ENCODE measurements around the gene RPEL1.
"Not testable (repeated sequence)": the region's sequence is repeated elsewhere in the genome, so short reads cannot be mapped to it uniquely, and the experiment has no call there.

The RPEL1 gene

DNA sequence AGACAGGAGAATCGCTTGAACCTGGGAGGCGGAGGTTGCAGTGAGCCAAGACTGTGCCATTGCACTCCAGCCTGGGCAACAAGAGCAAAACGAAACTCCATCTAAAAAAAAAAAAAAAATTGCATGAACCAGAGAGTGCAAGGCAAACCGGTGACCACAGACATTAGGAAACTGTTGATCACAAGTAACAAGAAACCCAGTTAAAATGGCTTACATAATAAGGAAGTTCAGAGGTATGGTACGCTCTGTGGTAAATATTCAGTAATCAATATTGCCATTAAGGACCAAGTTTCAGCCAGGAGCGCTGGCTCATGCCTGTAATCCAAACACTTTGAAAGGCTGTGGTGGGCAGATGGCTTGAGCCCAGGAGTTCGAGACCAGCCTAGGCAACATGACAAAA, 43.4 kb upstream of the RPEL1 start:
- Histone ChIP-seq H3K27ac (no peak overlapping the region), H3K36me3 (no peaks in the 10 kb centered on the region), H3K27me3 (no peaks in the 10 kb centered on the region), H3K9me3 (no peaks in the 10 kb centered on the region), H3K4me1 (peaks cover 0 to 6% (median 3%) of the 10 kb centered on the region in 4 donors), H3K4me3 (no peak overlapping the region)
- no peak for DNase-seq
- intact Hi-C loops (cut with DNase I; ENCODE audit: low total_unique reads) = no loop called here
- TF ChIP-seq, protein P1, sequence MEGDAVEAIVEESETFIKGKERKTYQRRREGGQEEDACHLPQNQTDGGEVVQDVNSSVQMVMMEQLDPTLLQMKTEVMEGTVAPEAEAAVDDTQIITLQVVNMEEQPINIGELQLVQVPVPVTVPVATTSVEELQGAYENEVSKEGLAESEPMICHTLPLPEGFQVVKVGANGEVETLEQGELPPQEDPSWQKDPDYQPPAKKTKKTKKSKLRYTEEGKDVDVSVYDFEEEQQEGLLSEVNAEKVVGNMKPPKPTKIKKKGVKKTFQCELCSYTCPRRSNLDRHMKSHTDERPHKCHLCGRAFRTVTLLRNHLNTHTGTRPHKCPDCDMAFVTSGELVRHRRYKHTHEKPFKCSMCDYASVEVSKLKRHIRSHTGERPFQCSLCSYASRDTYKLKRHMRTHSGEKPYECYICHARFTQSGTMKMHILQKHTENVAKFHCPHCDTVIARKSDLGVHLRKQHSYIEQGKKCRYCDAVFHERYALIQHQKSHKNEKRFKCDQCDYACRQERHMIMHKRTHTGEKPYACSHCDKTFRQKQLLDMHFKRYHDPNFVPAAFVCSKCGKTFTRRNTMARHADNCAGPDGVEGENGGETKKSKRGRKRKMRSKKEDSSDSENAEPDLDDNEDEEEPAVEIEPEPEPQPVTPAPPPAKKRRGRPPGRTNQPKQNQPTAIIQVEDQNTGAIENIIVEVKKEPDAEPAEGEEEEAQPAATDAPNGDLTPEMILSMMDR (IDR thresholded peaks at IDR 0.05) = no peak

DNA sequence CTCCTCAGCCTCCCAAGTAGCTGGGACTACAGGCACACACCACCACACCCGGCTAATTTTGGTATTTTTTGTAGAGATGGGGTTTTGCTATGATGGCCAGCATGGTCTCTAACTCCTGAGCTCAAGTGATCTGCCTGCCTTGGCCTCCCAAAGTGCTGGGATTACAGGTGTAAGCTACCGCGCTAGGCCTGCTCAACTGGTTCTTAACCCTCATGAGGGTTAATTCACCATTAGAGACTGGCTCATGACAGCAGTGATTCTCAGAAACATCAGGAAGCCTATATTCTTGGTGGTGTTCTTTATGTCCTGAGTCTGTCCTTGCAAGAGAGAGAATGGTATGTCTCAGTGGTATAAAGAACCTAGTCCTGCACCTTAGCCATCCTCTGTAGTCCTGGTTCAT, 42.2 kb upstream of the RPEL1 start:
- Histone ChIP-seq H3K27ac (no peak overlapping the region), H3K27me3 (no peaks in the 10 kb centered on the region), H3K36me3 (no peaks in the 10 kb centered on the region), H3K9me3 (no peaks in the 10 kb centered on the region), H3K4me3 (no peak overlapping the region), H3K4me1 (no peaks in the 10 kb centered on the region)
- DNase-seq = no peak
- TF ChIP-seq, protein P1 (IDR thresholded peaks at IDR 0.05) = no peak
- intact Hi-C loops (cut with DNase I; ENCODE audit: low total_unique reads) = no loop called here

DNA sequence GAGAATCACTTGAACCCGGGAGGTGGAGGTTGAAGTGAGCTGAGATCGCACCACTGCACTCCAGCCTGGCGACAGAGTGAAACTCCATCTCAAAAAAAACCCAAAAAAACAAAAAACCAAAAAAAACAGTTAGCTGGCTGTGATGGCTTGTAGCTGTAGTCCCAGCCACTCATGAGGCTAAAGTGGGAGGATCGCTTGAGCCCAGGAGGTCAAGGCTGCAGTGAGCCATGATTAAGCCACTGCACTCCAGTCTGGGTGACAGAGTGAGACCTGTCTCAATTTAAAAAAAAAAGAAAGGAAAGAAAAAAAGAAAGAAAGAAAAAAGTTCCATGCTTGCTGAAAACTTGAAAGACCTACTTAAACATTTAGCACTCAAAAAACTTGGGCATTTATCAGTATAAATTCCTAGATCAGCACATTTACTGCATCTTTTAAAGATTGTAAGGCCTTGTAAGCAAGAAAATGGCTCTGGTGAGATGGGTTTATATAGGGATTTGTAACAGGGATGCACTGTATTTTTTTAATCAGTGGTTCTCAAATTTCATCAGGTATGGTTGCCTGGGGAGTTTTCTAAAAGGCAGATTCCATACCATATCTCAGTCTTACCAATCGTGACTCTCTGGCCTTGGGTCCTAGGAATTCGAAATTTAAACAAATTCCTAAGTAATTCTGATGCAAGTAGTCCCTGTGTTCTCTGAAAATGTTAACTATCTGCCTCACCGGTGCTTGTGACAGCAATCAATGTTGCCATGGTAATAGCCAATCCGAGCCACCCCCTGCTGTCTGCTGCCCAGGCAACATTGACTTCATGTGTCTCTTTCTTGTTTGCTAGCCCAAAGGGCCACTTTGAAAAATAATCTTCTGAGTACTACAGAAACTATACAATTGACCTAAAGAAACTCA, 41.1 kb upstream of the RPEL1 start:
- DNase-seq = no peak
- Histone ChIP-seq H3K36me3 (no peaks in the 10 kb centered on the region), H3K27ac (no peak overlapping the region), H3K9me3 (peaks cover 0 to under 1% (median 0%) of the 10 kb centered on the region in 3 donors), H3K4me3 (no peak overlapping the region), H3K27me3 (no peaks in the 10 kb centered on the region), H3K4me1 (no peaks in the 10 kb centered on the region)
- TF ChIP-seq, protein P1 (IDR thresholded peaks at IDR 0.05) = no peak
- intact Hi-C loops (cut with DNase I; ENCODE audit: low total_unique reads) = no loop called here

DNA sequence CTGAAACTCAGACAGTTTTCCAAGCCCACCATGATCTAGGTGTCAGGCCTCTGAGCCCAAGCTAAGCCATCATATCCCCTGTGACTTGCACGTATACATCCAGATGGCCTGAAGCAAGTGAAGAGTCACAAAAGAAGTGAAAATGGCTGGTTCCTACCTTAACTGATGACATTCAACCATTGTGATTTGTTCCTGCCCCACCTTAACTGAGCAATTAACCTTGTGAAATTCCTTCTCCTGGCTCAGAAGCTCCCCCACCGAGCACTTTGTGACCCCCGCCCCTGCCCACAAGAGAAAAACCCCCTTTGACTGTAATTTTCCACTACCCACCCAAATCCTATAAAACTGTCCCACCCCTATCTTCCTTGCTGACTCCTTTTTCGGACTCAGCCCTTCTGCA, 40.3 kb upstream of the RPEL1 start:
- DNase-seq; H3K27me3 ChIP-seq; H3K9me3 ChIP-seq; H3K4me3 ChIP-seq; H3K4me1 ChIP-seq; H3K36me3 ChIP-seq; intact Hi-C loops (cut with DNase I; ENCODE audit: low total_unique reads); H3K27ac ChIP-seq: not testable (repeated sequence)

DNA sequence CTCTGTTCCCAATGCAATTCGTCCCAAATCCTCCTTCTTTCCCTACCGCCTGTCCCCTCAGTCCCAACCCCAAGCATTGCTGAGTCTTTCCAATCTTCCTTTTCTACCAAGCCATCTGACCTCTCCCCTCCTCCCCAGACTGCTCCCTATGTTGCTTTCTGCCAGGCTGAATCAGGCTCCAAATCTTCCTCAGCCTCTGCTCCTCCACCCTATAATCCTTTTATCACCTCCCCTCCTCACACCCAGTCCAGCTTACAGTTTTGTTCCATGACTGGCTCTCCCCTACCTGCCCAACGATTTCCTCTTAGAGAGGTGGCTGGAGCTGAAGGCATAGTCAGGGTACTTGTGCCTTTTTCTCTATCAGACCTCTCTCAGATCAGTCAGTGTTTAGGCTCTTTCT, 39.0 kb upstream of the RPEL1 start:
- DNase-seq; intact Hi-C loops (cut with DNase I; ENCODE audit: low total_unique reads); H3K27me3 ChIP-seq; H3K4me3 ChIP-seq; H3K27ac ChIP-seq; H3K4me1 ChIP-seq; H3K36me3 ChIP-seq: not testable (repeated sequence)
- H3K9me3 ChIP-seq = peaks cover 0 to 10% (median 7%) of the 10 kb centered on the region in 3 donors

DNA sequence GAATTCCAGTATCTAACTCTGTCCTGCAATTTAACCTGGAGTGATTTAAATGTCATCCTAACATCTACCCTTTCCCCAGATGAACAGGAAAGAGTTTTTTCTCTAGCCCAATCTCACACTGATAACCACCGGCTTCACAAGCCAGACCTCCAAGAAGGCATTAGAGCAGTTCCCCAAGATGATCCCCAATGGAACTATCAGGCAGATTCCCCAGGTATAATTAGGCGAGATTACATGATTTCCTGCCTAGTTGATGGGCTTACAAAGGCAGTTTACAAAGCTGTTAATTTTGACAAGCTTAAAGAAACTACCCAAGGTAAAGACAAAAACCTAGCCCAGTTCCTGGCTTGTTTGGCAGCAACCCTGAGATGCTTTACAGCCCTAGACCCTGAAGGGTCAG, 38.5 kb upstream of the RPEL1 start:
- Histone ChIP-seq H3K9me3 (peaks cover 0 to 10% (median 7%) of the 10 kb centered on the region in 3 donors), H3K27ac (no peak overlapping the region), H3K4me1 (no peaks in the 10 kb centered on the region), H3K36me3 (no peaks in the 10 kb centered on the region), H3K27me3 (no peaks in the 10 kb centered on the region), H3K4me3 (no peak overlapping the region)
- TF ChIP-seq, protein P1 (IDR thresholded peaks at IDR 0.05) = no peak
- intact Hi-C loops (cut with DNase I; ENCODE audit: low total_unique reads) = no loop called here
- no peak for DNase-seq

DNA sequence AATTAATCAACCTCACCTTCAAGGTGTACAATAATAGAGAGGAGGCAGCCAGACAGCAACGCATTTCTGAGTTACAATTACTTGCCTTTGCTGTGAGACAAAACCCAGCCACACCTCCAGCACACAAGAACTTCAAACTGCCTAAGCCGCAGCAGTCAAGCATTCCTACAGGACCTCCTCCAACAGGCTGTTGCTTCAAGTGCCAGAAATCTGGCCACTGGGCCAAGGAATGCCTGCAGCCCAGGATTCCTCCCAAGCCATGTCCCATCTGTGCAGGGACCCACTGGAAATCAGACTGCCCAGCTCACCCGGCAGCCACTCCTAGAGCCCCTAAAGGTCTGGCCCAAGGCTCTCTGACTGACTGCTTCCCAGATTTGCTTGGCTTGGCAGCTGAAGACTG, 38.0 kb upstream of the RPEL1 start:
- H3K27ac ChIP-seq; H3K4me3 ChIP-seq; intact Hi-C loops (cut with DNase I; ENCODE audit: low total_unique reads); H3K36me3 ChIP-seq; H3K4me1 ChIP-seq; H3K27me3 ChIP-seq; DNase-seq: not testable (repeated sequence)
- peaks cover 0 to 10% (median 7%) of the 10 kb centered on the region in 3 donors for H3K9me3 ChIP-seq

DNA sequence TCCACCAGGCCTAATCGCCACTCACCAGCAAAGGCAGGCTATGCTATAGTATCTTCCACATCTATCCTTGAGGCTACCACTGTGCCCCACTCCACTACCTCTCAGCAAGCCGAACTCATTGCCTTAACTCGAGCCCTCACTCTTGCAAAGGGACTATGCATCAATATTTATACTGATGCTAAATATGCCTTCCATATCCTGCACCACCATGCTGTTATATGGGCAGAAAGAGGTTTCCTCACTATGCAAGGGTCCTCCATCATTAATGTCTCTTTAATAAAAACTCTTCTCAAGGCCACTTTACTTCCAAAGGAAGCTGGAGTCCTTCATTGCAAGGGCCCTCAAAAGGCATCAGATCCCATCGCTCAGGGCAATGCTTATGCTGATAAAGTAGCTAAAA, 35.4 kb upstream of the RPEL1 start:
- H3K27me3 ChIP-seq; H3K4me3 ChIP-seq; DNase-seq; H3K4me1 ChIP-seq; H3K27ac ChIP-seq; H3K36me3 ChIP-seq; intact Hi-C loops (cut with DNase I; ENCODE audit: low total_unique reads): not testable (repeated sequence)
- H3K9me3 ChIP-seq = peaks cover 0 to 10% (median 7%) of the 10 kb centered on the region in 3 donors
